Measurements from ENCODE around the gene ANKFN1.
"Not testable (repeated sequence)": the region's sequence is repeated elsewhere in the genome, so short reads cannot be mapped to it uniquely, and the experiment has no call there.

The ANKFN1 gene

GRCh38 chr17:56389356-56389755 lies 236.1 kb downstream of the ANKFN1 start:
- Histone ChIP-seq H3K36me3 (no peaks in the 10 kb centered on the region), H3K4me3 (no peak overlapping the region), H3K4me1 (no peaks in the 10 kb centered on the region), H3K27me3 (no peaks in the 10 kb centered on the region), H3K9me3 (peaks cover 0 to 6% (median 0%) of the 10 kb centered on the region in 3 donors), H3K27ac (no peak overlapping the region)
- no peak for TF ChIP-seq CTCF (IDR thresholded peaks at IDR 0.05)
- intact Hi-C loops (cut with DNase I; ENCODE audit: low total_unique reads), result no loop called here
- DNase-seq, result no peak

GRCh38 chr17:56392321-56392720 lies 239.0 kb downstream of the ANKFN1 start:
- no peaks in the 10 kb centered on the region for H3K36me3 ChIP-seq
- no peaks in the 10 kb centered on the region for H3K27me3 ChIP-seq
- no peak for TF ChIP-seq CTCF (IDR thresholded peaks at IDR 0.05)
- peaks cover 0 to 6% (median 0%) of the 10 kb centered on the region in 3 donors for H3K9me3 ChIP-seq
- no peak overlapping the region for H3K27ac ChIP-seq
- H3K4me3 ChIP-seq, result no peak overlapping the region
- no peak for DNase-seq
- intact Hi-C loops (cut with DNase I; ENCODE audit: low total_unique reads), result no loop called here
- no peaks in the 10 kb centered on the region for H3K4me1 ChIP-seq

- H3K4me1 ChIP-seq, result no peaks in the 10 kb centered on the region
- no peak for TF ChIP-seq CTCF (IDR thresholded peaks at IDR 0.05)
- peaks cover 0 to 6% (median 0%) of the 10 kb centered on the region in 3 donors for H3K9me3 ChIP-seq
- no peak overlapping the region for H3K27ac ChIP-seq
- H3K4me3 ChIP-seq, result no peak overlapping the region
- no peaks in the 10 kb centered on the region for H3K36me3 ChIP-seq
- DNase-seq, result no peak
- intact Hi-C loops (cut with DNase I; ENCODE audit: low total_unique reads), result no loop called here
- no peaks in the 10 kb centered on the region for H3K27me3 ChIP-seq
Observed at GRCh38 chr17:56393156-56393555, 239.9 kb downstream of the ANKFN1 start.

GRCh38 chr17:56395787-56396186 lies 242.5 kb downstream of the ANKFN1 start:
- no peak for TF ChIP-seq CTCF (IDR thresholded peaks at IDR 0.05)
- no peaks in the 10 kb centered on the region for H3K9me3 ChIP-seq
- no peak overlapping the region for H3K4me3 ChIP-seq
- H3K27me3 ChIP-seq, result no peaks in the 10 kb centered on the region
- H3K4me1 ChIP-seq, result no peaks in the 10 kb centered on the region
- no peak for DNase-seq
- H3K36me3 ChIP-seq, result no peaks in the 10 kb centered on the region
- intact Hi-C loops (cut with DNase I; ENCODE audit: low total_unique reads), result no loop called here
- no peak overlapping the region for H3K27ac ChIP-seq

GRCh38 chr17:56407086-56407485 lies 253.8 kb downstream of the ANKFN1 start:
- no peak for DNase-seq
- H3K27ac ChIP-seq, result no peak overlapping the region
- H3K27me3 ChIP-seq, result no peaks in the 10 kb centered on the region
- intact Hi-C loops (cut with DNase I; ENCODE audit: low total_unique reads), result no loop called here
- no peaks in the 10 kb centered on the region for H3K9me3 ChIP-seq
- H3K4me1 ChIP-seq, result no peaks in the 10 kb centered on the region
- no peaks in the 10 kb centered on the region for H3K36me3 ChIP-seq
- no peak overlapping the region for H3K4me3 ChIP-seq
- no peak for TF ChIP-seq CTCF (IDR thresholded peaks at IDR 0.05)

GRCh38 chr17:56412356-56412755 lies 259.1 kb downstream of the ANKFN1 start:
- H3K4me1 ChIP-seq; H3K36me3 ChIP-seq; H3K27me3 ChIP-seq; DNase-seq; H3K27ac ChIP-seq; intact Hi-C loops (cut with DNase I; ENCODE audit: low total_unique reads); H3K4me3 ChIP-seq: not testable (repeated sequence)
- peaks cover 0 to 13% (median 5%) of the 10 kb centered on the region in 3 donors for H3K9me3 ChIP-seq

Measured in tibial artery (tissue), 4 donors.